C1 segment of cervical spinal cord (tissue), 14 donors: ENCODE data around the gene DPRX.
"Not testable (repeated sequence)": the region's sequence is repeated elsewhere in the genome, so short reads cannot be mapped to it uniquely, and the experiment has no call there.

Experiments
- DNase-seq, 14 donors: peaks; one replicate each; lab custom pipeline; 2025; lab: John Stamatoyannopoulos, UW

DPRX gene

DNA sequence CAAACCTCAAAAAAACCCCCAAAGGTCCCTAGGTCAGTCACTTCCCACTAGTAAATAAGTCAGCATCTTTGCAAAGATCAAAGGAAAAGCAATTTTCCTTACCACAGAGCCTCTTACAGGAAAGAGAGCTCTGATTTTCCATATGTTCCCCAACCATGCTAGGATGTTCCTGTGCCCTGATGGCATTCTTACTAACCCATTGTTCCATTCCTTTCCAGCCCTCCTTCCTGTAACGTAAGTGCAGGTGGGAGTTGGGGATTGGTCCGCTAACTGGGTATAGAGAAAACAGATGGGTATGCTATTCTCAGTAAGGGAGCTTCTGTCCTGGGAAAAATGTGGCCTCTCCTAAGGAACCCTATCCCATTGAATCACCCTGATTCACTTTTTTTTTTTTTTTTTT is 14.3 kb downstream of the DPRX start:
- no peak for DNase-seq

DNA sequence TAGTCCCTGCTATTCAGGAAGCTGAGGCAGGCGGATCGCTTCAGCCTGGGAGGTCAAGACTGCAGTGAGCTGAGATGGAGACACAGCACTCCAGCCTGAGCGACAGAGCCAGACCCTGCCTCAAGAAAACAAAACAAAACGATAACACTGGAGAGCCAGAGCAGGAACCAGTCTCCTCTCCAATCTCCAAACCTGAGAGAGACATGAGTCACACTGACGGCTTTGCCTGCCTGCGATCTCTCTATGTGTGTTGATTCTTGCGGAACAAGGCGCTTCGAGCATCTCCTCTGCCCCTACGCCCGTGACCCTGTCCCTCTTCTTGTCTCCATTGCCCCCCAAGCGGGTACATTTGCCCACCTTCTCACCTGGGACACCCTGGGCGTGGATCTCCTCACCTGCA is 15.6 kb downstream of the DPRX start:
- DNase-seq: no peak

DNA sequence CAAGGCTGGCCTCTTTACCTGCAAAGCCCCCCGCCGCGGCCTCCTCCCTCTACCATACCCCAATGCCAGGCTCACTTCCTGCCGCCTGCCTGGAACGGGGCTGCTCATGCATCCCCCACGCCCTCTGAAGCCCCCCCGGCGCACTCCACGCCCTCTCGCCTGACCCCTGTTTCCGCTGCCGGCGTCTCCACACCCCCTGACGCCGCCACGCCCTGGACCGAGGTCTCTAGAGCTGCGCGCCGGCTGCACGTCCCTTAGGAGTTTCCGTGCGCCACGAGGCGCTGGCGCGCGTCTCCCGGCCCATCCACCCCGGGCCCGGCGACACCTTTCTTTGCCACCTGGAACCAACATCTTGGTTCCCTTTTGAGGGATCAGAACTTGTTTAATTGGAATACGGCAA is 16.0 kb downstream of the DPRX start:
- no peak for DNase-seq

DNA sequence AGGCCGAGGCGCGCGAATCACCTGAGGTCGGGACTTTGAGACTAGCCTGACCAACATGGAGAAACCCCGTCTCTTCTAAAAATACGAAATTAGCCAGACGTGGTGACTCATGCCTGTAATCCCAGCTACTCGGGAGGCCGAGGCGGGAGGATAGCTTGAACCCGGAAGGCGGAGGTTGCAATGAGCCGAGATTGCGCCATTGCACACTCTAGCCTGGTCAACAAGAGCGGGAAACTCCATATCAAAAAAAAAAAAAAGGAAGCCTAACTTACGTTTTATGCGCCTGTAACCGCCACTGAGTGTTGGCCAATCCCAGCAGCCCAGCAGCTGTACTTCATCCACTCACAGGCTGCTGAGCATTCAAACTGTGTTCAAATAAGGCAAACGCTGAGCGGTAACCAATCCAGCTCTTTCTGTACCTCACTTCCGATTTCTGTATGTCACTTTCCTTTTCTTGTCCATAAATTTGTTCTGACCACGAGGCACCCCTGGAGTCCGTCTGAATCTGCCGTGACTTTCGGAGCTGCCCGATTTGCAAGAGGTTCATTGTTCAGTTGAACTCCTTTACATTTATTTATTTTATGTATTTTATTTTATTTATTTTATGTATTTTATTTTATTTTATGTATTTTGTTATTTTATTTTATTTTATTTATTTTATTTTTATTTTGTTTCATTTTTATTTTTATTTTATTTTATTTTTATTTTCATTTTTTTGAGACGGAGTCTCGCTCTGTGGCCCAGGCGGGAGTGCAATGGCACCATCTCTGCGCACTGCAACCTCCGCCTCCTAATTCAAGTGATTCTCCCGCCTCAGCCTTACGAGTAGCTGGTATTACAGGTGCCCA is 18.2 kb downstream of the DPRX start:
- DNase-seq: no peak

DNA sequence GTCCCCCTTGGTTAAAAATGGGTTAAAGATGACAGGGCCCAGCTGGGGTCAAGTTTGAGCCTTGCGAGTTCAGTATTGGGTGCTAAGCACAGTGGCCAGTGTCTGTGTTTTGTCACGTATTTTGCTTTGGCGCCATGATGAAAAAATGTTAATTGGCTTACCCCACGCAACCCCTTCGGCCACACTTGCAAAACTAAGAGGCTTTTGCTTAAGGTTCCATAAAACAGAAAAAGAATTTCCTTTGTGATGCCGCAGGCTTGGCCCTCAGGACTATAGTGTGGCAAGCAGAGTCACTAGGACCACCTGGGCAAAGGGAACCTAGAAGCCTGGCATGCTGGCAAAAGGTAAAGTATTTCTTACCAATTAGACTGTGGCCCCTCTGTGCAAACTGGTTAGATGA is 20.7 kb downstream of the DPRX start:
- no peak for DNase-seq

DNA sequence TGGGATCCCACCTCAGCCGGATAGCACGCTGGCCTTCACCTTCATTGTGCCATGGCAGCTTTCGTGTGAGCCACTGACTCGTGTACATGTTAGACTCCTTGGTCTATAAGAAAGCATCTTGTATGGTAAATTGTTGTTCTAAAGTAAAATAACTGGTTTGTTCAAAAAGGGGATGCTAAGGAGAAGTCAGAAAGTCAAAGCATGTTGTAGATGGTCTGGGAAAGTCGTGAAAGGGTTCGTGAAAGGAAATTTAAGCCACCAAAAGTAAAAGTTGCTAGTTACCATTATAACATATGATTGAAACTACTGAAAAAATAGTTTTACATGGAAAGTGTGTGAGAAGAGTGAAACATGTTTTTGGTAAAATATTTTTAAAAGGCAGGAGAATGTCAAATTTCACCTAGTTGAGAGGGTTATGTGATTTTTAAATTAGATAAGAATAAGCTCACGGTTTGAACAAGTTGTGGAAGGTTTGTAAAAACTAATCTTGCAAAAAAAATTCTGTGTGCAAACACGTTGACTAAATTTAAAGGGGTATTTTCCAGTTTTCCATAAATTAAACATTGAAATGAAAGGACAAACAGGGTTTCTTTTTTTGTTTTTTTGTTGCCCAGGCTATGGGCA is 23.4 kb downstream of the DPRX start:
- no peak for DNase-seq

GRCh38 chr19:53657330-53657729 is 25.5 kb downstream of the DPRX start:
- DNase-seq: no peak

- no peak for DNase-seq
Observed at GRCh38 chr19:53657778-53658177, 26.0 kb downstream of the DPRX start.

DNA sequence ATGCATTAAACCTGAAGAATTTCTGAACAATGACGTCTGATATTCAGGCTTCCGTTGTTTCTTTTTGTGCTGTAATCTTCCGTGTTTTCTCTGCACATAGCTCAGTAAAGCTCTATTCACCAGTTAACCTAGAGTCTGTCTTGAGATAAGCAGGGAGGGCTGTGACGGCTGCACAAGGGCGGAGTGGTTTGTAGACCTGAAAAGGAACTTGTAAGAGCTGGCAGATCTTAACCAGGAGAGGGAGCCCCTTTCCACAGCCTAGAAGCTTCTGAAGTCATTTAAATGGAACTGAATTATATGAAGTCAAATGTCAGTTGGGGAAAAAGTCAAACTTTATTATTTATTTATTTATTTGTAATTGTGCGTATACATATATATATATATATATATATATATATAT is 27.5 kb downstream of the DPRX start:
- DNase-seq: peak in 5 of 14 donors; percentile 0 to 23 (median 7)

DNA sequence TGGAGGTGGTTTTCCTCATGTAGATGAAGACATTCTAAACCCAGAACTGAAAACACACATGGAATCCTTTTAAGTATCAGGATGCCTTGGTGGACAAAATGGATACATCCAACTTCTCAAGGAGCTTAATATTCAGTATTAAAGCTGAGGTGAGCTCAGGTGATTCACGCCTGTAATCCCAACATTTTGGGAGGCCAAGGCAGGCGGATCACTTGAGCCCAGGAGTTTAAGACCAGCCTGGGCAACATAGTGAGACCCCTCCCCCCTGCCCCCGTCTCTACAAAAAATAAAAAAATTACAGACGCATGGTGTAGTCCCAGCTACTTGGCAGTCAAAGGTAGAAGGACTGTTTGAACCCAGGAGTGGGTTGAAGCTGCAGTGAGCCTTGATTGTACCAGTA is 28.8 kb downstream of the DPRX start:
- no peak for DNase-seq

DNA sequence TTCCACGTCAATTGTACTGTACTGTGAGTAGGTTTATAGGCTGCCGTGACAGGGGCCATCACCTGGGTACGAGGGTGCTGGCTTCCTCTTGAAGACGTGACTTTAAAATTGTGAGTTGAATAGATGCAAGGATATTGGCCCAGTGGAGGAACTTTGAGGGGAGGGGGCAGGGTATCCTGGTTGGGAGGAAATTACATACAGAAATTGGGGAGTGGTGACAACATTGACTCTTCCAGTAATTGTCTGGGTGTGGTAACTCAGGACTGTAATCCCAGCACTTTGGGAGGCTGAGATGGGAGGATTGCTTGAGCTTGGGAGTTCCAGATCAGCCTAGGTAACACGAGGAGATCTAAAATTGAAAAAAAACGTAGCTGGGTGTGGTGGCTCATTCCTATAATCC is 30.4 kb downstream of the DPRX start:
- no peak for DNase-seq

DNA sequence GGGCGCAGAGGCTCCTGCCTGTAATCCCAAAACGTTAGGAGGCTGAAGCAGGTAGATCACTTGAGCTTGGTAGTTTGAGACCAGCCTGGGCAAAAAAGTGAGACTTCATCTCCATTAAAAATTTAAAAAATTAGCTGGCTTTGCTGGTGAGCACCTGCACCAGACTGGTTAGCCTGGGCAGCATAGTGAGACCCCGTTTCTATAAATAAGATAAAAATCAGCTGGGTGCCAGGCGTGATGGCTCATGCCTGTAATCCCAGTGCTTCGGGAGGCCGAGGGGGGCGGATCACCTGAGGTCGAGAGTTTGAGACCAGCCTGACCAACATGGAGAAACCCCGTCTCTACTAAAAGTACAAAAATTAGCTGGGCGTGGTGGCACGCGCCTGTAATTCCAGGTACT is 32.4 kb downstream of the DPRX start:
- DNase-seq: no peak

- no peak for DNase-seq
Observed at GRCh38 chr19:53664760-53665159, 33.0 kb downstream of the DPRX start.

DNA sequence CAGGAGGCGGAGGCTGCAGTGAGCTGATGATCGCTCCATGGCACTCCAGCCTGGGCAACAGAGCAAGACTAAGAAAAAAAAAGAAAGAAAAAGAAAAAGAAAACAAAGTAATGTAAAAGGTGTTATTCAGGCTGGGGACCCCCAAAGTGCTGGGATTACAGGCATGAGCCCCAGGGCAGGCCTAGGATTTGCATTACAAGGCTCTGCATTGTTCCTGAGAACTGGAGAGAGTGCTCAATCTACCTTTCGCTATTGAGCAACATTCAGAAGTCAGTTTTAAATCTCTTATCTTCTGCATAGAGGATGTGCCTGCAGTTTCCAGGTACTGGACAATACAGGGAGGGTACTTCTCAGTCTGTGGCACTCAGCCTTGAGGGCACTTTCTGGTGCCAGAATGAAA is 34.5 kb downstream of the DPRX start:
- DNase-seq: not testable (repeated sequence)

- DNase-seq: not testable (repeated sequence)
Observed at GRCh38 chr19:53668804-53669203, 37.0 kb downstream of the DPRX start.

DNA sequence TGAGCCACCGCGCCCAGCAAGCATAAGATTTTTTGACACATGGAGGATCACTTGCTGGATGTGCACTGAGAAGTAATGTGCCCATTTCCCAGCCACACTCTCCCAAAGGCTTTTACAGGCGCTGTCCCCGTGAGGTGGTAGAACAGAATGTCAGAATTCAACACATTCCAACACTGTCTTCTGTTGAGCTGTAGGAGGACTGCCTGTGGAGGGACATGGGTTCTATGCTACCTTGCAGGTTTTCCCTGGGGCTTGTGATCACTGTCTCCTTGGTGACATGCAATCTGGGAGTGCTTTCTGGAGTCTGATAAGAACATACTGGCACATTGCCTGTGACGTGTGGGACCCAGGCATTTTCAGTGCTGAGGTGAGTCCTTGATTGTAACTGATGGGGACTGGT is 38.5 kb downstream of the DPRX start:
- DNase-seq: no peak

DNA sequence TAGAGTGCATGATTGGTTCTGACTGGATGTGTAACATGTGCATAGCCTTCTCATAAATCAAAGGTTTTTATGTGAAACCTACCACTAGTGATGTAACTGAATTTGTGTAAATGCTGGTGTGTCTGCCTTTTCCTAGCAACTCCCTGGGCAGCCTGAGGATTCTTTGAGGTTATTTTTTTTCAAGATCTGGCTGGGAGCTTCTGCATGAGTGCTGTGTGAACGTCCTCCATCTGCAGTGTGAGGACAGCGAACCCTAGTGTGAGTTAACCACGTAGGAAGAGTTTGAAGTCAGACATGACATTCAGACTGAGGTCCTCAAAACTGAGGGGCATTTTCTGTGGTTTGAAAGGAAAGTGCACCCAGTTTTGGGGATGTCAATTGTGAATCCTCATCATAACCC is 39.9 kb downstream of the DPRX start:
- DNase-seq: no peak
